SW 1271 (cell line): ENCODE measurements around the gene CDR2.

Source experiments
- DNase-seq, 2 experiments: peaks; one replicate each; lab custom pipeline; 2025; lab: John Stamatoyannopoulos, UW

The CDR2 gene

DNA sequence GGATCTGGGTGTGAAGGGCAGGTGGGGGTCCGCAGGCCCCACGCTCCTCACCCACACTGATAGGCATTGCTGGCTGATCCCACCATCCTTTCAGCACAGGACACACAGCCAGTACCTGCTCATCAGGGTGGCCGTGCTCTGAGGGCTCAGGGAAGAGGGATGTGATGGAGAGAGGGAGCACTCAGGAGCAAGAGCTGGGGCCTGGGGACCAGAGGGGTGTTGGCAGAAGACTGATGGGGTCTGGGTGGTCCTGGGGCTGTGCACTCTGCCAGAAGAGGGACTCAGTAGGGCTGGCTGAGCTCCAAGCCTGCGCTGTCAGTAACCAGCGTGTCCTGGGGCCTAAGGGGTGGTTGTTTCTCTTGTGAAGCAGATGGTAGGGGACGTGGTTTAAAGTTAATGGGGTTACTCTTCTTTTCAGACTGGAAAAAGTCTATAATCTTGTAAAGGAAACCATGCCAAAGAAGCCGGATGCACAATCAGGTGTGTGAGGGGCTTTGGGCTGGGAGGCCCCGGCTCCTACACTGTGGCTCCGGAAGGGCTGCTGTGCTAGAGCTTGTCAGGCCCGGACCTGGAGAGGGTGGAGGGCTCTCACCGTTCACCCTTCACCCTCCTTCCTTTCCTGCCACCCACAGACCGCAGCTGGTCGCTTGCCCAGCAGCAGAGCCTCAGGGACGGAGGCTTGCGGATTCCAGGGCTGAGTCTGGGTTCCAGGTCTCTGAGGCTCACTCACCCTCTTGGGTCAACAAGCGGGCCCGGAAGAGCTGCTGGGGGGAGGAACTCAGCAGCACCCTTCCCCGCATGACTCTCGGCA is 49.4 kb downstream of the CDR2 start:
- DNase-seq: no peak

DNA sequence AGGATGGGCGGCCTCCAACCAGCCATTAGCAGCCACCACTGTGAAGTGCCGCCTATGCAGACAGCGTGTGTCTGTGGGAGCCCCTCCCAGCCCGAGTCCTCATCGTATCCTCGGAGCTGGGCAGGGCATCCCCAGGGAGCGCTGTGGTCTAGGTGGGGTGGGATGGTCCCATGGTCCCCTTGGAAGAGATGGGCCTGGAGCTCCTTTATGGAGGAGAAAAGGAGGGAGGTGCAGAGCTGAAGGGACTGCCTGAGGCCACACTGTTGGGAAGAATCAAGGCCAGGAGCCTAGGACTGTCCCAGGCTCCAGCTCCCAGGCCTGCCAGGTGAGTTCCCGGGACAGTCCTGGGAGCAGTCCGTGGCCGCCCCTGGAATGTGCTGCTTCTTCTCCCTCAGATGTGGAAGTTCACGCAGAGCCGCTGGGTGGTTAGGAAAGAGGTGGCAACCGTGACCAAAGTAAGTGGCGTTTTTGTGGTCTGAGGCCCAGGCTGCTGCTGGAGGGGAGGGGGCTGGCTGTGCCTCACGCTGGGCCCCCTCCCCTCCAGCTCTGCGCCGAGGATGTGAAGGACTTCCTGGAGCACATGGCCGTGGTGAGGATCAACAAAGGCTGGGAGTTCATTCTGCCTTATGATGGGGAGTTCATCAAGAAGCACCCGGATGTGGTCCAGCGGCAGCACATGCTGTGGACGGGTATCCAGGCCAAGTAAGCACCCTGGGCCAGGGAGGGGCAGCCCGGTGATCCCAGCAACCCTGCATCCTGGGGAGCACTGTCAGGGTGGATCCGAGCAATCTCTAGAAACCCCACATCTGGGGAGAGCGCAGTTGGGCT is 50.2 kb downstream of the CDR2 start:
- DNase-seq: no peak

DNA sequence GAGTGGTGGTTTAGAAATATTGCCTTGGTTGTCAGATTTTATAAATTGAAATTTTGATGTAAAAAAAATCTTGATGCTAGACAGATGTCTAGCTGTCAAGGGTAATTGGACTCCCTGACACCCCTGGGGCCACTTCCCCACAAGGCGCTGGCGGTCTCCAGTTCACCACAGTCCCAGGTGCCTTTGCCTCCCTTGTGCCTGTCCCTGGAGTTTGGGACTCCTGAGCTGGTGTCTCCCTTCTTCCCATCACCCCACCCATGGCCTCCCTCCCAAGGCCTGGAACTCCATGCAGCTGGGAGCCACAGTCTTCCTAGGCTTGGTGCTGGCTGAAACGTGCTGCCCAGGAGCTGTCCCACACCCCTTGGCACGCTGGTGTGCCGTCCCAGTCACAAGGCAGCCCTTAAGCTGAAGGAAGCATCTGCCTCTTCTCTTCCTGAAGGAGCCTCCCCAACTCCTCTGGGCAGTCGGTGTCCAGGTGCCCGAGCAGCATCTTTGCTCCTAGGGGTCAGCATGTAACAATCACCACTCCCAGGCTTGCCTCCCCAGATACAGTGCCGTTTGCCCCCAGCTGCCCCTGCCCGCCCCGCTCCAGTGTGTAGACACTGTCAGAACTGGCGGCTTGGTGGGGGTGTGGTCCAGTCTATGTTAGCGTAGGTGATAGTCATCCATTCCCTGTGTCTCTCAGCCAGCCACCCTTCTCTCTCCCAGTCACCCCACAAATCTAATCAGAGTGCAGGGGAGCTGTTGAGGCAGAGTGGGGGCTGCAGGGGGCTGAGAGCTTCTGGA is 51.1 kb downstream of the CDR2 start:
- no peak for DNase-seq

DNA sequence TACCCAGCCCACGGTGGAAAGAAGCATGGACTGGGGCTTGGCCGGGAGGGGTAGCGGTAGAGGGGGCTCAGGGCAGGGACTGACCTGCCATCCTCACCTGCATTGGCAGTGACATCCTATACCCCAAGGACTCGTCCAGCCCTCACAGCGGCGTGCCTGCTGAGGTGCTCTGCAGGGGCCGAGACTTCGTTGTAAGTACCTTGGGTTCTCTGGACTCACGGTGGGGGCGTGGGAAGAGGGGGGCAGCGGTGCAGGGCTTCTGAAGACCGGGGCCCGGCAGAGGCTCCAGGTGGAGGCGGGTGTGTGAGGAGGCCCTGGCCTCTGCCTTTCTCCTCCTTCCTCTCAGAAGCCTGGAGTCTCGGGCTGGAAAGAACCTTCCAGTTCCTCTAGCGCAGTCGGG is 51.7 kb downstream of the CDR2 start:
- DNase-seq: no peak

GRCh38 chr16:22322021-22322471 is 52.4 kb downstream of the CDR2 start:
- DNase-seq: no peak

DNA sequence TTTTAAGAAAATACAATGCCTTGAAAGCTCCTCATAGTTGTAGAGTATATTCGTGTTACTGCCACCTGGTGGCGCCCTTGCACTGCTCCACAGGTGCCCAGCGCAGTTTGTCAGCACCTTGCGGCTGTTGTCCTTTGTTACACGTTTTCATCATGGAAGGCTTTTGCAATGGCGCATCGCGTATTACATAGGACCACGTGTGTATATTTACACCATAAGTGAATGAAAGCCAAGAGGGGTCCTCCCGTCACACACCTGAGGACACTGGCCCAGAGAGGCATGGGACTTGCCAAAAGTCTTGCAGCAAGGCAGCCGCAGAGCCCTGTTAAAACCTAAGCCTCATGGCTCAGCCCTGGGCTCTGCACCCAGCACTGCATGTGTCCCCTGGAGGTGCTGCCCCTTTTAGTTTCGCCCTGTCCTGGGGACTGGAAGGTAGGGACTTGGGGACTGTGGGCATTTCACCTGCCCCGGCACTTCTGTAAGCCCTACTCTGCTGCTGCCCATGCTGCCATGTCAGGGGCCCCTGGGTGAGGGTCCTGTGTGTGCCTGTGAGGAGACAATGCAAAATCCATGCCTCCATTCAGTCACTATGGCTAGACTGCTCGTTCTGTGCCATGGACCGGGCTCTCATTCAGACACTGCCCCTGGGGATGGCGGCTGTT is 52.9 kb downstream of the CDR2 start:
- DNase-seq: peak in 1 of 2 experiments; percentile 35

DNA sequence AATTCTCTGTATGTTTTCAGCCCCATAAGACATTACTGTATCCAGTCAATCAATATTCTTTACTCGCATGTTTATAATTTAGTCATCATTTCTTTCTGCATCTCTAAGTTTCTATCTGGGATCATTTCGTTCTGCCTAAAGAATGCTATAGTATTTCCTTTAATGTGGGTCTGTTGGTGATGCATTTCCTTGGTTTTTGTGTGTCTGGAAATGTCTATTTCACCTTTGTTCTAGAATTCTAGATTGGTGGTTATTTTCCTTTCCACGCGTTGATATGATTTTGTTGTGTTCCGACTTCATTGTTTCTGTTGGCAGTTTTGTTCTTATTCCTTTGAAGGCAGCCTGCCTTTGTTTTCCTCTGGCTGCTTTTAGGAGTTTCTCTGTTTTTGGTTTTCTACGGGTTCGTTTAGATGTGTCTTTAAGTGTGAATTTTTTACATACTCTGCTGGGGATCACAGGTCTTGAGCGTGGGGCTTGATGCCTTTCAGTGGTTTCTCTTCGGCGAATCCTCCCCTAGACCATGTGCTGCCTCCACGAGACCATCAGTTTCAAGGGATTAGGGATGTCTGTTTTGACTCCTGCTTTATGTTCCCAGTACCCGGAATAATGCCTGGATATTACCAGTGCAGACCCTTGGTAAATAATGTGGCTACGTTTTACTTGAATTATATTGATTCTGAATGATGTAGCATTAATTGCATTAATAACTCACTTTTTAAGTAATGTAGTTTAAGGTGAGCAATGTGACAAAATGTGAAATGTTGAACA is 53.7 kb downstream of the CDR2 start:
- no peak for DNase-seq

DNA sequence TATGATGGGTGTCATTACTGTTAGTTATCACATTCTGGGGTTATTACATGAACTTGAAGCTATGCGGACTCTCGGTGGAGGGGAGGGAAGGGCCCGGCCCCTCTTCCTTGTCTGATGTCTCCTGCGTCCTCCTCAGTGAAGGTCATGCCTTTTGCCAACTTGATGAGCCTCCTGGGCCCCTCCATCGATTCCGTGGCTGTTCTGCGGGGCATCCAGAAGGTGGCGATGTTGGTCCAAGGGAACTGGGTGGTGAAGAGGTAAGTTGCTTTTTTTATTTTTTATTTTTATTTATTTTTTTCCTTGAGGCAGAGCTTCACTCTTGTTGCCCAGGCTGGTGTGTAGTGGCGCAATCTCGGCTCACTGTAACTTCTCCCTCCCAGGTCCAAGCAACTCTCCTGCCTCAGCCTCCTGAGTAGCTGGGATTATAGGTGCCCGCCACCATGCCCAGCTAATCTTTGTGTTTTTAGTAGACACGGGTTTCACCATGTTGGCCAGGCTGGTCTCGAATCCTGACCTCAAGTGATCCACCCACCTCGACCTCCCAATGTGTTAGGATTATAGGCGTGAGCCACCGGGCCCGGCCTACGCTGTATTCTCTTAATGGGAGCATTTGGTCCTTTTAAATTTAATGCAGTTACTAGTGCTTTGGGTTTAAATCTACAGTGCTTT is 55.6 kb downstream of the CDR2 start:
- DNase-seq: peak in 1 of 2 experiments; percentile 33

DNA sequence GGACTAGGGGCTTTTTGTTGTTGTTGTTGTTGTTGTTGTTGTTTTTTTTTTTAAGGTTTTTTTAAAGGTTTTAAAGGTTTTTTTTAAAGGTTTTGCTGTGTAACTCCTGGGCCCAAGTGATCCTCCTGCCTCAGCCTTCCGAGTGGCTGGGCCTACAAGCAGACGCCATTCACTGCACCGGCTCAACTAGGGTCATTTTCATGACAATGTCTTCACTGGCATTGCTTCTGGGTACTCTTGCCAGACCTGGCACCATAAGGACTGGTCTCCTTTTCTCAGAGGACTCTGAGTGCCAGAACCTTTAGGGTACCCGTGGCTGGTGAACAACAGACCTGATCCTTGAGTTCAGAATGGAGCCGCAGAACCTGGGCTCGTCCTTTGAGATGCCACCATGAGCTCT is 56.8 kb downstream of the CDR2 start:
- no peak for DNase-seq

GRCh38 chr16:22317001-22317530 is 57.4 kb downstream of the CDR2 start:
- no peak for DNase-seq

- no peak for DNase-seq
These were observed 58.0 kb downstream of the CDR2 start for GRCh38 chr16:22316411-22316811.

- DNase-seq: no peak
These were observed 58.4 kb downstream of the CDR2 start for GRCh38 chr16:22315979-22316378.

DNA sequence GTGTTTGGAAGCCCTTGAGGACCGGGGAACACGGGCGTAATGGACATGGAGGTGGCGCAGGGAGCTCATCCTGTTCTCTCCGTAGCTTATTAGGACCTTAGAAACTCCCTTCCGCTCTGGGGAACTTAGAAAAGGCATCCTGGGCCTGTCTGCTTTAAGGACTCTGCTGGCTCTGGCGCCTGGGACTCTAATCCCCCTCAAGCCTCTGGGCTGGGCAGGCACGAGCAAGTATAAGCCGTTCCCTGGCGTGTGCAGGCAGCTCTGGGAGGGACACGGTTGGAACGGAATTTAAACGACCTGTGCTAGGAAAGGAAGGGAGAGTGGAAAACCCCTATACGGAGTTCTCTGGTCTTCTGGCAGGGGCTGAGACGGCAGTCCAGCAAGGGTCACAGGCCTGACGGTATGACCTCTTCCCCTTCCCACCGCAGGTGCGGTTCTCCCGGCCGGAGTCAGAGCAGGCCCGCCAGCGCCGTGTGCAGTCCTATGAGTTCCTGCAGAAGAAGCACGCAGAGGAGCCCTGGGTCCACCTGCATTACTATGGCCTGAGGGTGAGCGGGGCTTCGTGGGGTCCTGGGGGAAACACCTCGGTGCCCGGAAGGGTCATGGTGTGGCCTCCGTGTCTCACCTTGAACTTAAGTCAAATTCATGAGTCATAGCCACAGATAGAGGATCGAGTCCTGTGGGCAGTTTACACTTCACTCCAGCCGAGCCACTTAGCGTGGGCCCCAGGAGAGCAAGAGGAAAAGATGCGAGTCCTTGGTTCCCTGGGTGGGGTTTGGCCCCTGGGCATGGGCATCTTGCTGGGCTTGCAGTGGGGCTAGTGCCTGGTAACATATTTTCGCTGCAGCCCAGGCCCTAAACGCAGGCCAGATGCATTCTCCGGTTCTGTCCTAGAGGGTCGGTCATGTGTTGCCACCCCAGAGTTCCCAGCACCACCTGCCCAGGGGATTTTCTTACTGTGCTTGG is 59.5 kb downstream of the CDR2 start:
- DNase-seq: no peak

- DNase-seq: no peak
These were observed 60.4 kb downstream of the CDR2 start for GRCh38 chr16:22313876-22314470.

- no peak for DNase-seq
These were observed 61.3 kb downstream of the CDR2 start for GRCh38 chr16:22312897-22313781.

DNA sequence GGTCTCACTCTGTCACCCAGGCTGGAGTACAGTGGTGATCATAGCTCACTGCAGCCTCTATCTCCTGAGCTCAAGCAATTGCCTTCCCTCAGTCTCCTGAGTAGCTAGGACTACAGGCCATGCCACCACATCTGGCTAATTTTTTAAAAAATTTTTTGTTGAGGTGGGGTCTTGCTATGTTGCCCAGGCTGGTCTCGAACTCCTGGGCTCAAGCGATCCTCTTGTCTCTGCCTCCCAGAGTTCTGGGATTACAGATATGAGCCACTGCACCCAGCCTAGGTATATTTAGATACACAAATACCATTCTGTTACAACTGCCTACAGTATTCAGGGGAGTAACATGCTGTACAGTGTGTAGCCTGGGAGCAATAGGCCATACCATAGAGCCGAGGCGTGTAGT is 62.9 kb downstream of the CDR2 start:
- DNase-seq: no peak

DNA sequence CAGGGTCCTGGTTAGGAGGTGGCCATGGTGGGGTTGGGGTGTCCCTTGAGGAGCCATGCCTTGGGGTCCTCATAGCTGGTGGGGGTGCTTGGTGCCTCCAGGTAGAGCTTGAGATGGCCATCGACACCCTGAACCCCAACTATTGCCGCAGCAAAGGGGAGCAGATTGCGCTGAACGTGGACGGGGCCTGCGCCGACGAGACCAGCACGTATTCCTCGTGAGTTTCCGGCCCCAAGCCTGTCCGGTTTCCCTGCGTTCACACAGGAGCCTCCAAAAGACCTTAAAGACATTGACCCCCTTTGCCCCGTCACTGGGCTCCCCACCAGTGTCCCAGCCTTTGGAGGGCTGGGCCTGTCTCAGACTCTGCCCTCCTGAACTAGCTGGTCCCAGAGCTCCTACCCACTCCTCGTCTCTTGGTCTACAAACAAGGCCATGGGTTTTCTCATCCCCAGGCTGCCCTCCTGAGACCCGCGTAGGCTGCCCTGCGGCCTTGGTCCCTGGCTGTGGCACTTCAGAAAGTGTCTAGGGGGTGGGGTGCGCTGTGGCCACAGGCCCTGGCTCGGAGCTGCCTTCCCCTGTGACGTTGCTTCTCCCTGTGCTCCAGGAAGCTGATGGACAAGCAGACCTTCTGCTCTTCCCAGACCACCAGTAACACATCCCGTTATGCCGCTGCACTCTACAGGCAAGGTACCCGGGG is 65.4 kb downstream of the CDR2 start:
- DNase-seq: no peak
